Thyroid gland (tissue), 4 donors: ENCODE data around the gene BTN3A1.

Experiments
- CTCF ChIP-seq, 6 experiments: fragments of 200-600 bp in 3 of 6; fragments of 450-650 bp in 3 of 6; sonication (generic) in 3 of 6; IDR thresholded peaks; one replicate each; pipeline ENCODE4 v1.5.1; 2016 to 2019; ENCODE audit warnings: antibody characterized with exemption in 6 of 6, mild to moderate bottlenecking in 2 of 6, inconsistent platforms in 1 of 6, moderate library complexity in 1 of 6
- POLR2A ChIP-seq, 2 donors: fragments of 450-650 bp; IDR thresholded peaks; one replicate each; pipeline ENCODE4 v1.6.1; 2017; ENCODE audit warnings: antibody characterized with exemption in 2 of 2, mild to moderate bottlenecking in 2 of 2, moderate library complexity in 1 of 2

GRCh38 chr6:26459023-26459810, 57.1 kb downstream of the BTN3A1 start:
- no peak for TF ChIP-seq CTCF (IDR thresholded peaks at IDR 0.05)
- no peak for TF ChIP-seq POLR2A (IDR thresholded peaks at IDR 0.05)
